SU-DHL-6 (cell line): Measurements from ENCODE around the gene RUNX1.

Experiments
- H2AFZ ChIP-seq: fragments of 200-600 bp; sonication (generic); 2 replicates; pipeline ENCODE4 v1.6.1; 2014; ENCODE audit warnings: low read depth, mild to moderate bottlenecking, moderate library complexity, mixed read lengths, antibody characterized with exemption, low read length; ENCODE audit not compliant: severe bottlenecking
- H3F3A ChIP-seq: fragments of 200-600 bp; shearing (Covaris generic); 2 replicates; pipeline ENCODE4 v1.6.0; 2016; ENCODE audit warnings: antibody characterized with exemption, mild to moderate bottlenecking; ENCODE audit not compliant: insufficient read depth
- H3K27ac ChIP-seq: fragments of 200-600 bp; sonication (generic); 2 replicates; pipeline ENCODE4 v1.5.1; 2016; ENCODE audit warnings: low read depth, mild to moderate bottlenecking, low read length, moderate library complexity, mixed read lengths
- H3K27me3 ChIP-seq: fragments of 200-600 bp; sonication (generic), shearing (Covaris generic); 2 replicates; pipeline ENCODE4 v1.6.0; 2014; ENCODE audit warnings: mild to moderate bottlenecking, low read length
- H3K36me3 ChIP-seq: fragments of 200-600 bp; sonication (generic); 2 replicates; pipeline ENCODE4 v1.6.1; 2014; ENCODE audit warnings: mild to moderate bottlenecking, low read length, mixed read lengths
- H3K4me2 ChIP-seq: fragments of 300-600, 200-600 bp; shearing (Covaris generic), sonication (generic); 2 replicates; pipeline ENCODE4 v1.6.0; 2014; ENCODE audit warnings: low read length, low read depth, mild to moderate bottlenecking; ENCODE audit not compliant: poor library complexity, severe bottlenecking
- H3K4me3 ChIP-seq: fragments of 200-600 bp; sonication (generic); 2 replicates; pipeline ENCODE4 v1.5.1; 2014; ENCODE audit warnings: antibody characterized with exemption, low read length, mild to moderate bottlenecking, mixed read lengths; ENCODE audit not compliant: insufficient read depth, poor library complexity, severe bottlenecking
- H3K79me2 ChIP-seq: fragments of 200-600 bp; sonication (generic); 2 replicates; pipeline ENCODE4 v1.6.1; 2014; ENCODE audit warnings: mild to moderate bottlenecking, low read length, moderate library complexity; ENCODE audit not compliant: insufficient read depth
- H3K9ac ChIP-seq: fragments of 200-600 bp; sonication (generic); 2 replicates; pipeline ENCODE4 v1.7.0; 2014; ENCODE audit warnings: mild to moderate bottlenecking, low read length
- H3K9me2 ChIP-seq: fragments of 200-600 bp; sonication (generic); replicated peaks from 2 replicates; pipeline ENCODE4 v1.6.1; 2014; ENCODE audit warnings: low read length; ENCODE audit not compliant: insufficient read depth
- H3K9me3 ChIP-seq: fragments of 200-600 bp; sonication (generic); 2 replicates; pipeline ENCODE4 v1.6.1; 2014; ENCODE audit warnings: low read length, mixed read lengths; ENCODE audit not compliant: insufficient read depth
- H4K20me1 ChIP-seq: fragments of 200-600 bp; sonication (generic); 2 replicates; pipeline ENCODE4 v1.6.1; 2014; ENCODE audit warnings: low read depth, mild to moderate bottlenecking, antibody characterized with exemption, low read length, moderate library complexity, mixed read lengths
- CTCF ChIP-seq: fragments of 200-600 bp; sonication (generic); IDR thresholded peaks from one replicate; pipeline ENCODE4 v1.5.1; 2017; ENCODE audit warnings: antibody characterized with exemption, mild to moderate bottlenecking, low read length, moderate library complexity; ENCODE audit not compliant: insufficient read depth, poor library complexity, severe bottlenecking
- EZH2phosphoT487 ChIP-seq: fragments of 200-600 bp; sonication (generic), shearing (Covaris generic); conservative IDR thresholded peaks from 2 replicates; pipeline ENCODE4 v1.6.1; 2018; ENCODE audit warnings: mild to moderate bottlenecking, antibody characterized with exemption, low read length, moderate library complexity, mixed read lengths

RUNX1 gene

GRCh38 chr21:34795548-34796180, 253.4 kb downstream of the RUNX1 start:
- H3K36me3 ChIP-seq: peaks cover 9% of the 10 kb centered on the region; the same call in 1 of the 2 replicates
- H3K27me3 ChIP-seq: no peaks in the 10 kb centered on the region
- no peak overlapping the region for H3K4me2 ChIP-seq

DNA sequence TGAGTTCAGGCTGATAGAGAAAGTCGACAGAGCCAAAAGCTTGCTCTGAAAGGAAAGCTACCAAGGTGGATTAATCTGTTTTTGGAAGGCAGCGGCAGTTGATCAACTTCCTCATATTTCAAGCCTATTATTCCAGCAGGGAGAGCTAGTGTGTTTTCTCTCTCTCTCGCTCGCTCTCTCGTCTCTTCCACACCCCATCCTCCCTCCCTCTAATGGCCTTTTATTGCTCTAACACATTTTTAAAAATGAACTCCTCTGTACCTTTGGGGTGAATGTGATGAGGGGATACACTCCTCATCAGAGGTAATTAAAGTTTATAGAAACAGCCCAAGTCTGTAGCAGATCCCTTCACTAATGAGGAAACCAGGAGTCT, 253.9 kb downstream of the RUNX1 start:
- Histone ChIP-seq H3K4me3 (no peak overlapping the region), H3K9me2 (no peaks in the 10 kb centered on the region), H3K27ac (no peak overlapping the region), H3K9me3 (no peaks in the 10 kb centered on the region), H3F3A (no peaks in the 10 kb centered on the region), H2AFZ (no peak overlapping the region), H3K27me3 (no peaks in the 10 kb centered on the region), H3K79me2 (no peaks in the 10 kb centered on the region), H4K20me1 (no peaks in the 10 kb centered on the region), H3K4me2 (no peak overlapping the region), H3K9ac (no peak overlapping the region), H3K36me3 (peaks cover 7% of the 10 kb centered on the region; the same call in 1 of the 2 replicates)
- TF ChIP-seq EZH2phosphoT487 (no peak), CTCF (no peak)

More at GRCh38 chr21:34795548-34796180, 253.4 kb downstream of the RUNX1 start:
- Histone ChIP-seq H2AFZ (no peak overlapping the region), H3F3A (no peaks in the 10 kb centered on the region), H3K9me3 (no peaks in the 10 kb centered on the region), H3K9ac (no peak overlapping the region), H4K20me1 (no peaks in the 10 kb centered on the region), H3K4me3 (no peak overlapping the region), H3K27ac (no peak overlapping the region), H3K79me2 (no peaks in the 10 kb centered on the region), H3K9me2 (no peaks in the 10 kb centered on the region)
- TF ChIP-seq EZH2phosphoT487 (no peak), CTCF (no peak)

GRCh38 chr21:34794686-34795085, 254.4 kb downstream of the RUNX1 start:
- Histone ChIP-seq H3K27ac (no peak overlapping the region), H3F3A (no peaks in the 10 kb centered on the region), H4K20me1 (no peaks in the 10 kb centered on the region), H3K36me3 (peaks cover 7% of the 10 kb centered on the region; the same call in 1 of the 2 replicates), H3K79me2 (no peaks in the 10 kb centered on the region), H3K4me3 (no peak overlapping the region), H2AFZ (no peak overlapping the region), H3K9ac (no peak overlapping the region), H3K9me2 (no peaks in the 10 kb centered on the region), H3K27me3 (no peaks in the 10 kb centered on the region), H3K9me3 (no peaks in the 10 kb centered on the region), H3K4me2 (no peak overlapping the region)
- no peak for TF ChIP-seq CTCF
- no peak for TF ChIP-seq EZH2phosphoT487
